NCI-H2171 treated with DMSO at 0.1 percent for 48 hours (cell line): ENCODE measurements around the gene RUBCNL.
"Not testable (repeated sequence)": the region's sequence is repeated elsewhere in the genome, so short reads cannot be mapped to it uniquely, and the experiment has no call there.

Experiments
- DNase-seq: peaks from one replicate; lab custom pipeline; 2025; lab: John Stamatoyannopoulos, UW

Gene RUBCNL

DNA sequence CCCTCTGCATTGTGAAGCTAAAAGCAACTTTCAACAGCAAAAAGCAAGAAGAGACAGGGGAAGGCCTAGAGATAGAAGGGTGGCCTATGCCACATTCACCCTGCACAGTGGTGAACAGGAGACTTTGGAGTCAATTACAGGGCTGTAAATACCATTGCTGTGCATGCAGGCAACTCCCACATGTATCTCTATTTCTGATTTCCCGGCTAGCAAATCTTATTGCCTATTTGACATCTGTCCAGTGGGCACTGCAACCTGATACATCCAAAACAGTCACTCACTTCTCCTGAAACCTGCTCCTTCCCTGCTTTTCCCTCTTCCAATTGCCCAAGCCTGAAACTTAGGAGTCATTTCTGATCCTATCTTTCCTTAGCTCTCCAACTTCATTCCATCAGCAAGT lies 13.4 kb downstream of the RUBCNL start:
- DNase-seq, result no peak

- DNase-seq, result not testable (repeated sequence)
Measured at GRCh38 chr13:46372938-46373337, 14.1 kb downstream of the RUBCNL start.

DNA sequence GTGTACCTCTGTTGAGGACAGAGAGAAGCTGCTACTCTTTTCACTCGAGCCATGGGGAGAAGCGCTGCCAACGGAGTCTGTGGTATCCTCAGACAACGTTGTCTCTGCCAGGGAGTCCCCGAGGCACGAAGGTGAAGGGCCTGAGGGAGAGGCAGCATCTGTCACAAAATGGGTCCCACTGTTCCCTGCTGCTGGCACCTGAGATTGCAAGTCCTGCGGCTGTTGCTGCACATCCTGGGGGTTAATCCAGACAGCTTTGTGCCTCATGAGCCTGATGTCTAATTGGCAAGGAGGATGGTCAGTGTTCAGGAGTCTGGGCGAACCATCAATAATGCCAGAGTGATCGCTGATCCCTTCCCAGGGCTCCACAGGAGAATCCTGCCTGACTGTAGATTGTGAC lies 15.0 kb downstream of the RUBCNL start:
- no peak for DNase-seq

GRCh38 chr13:46369506-46370277 lies 17.4 kb downstream of the RUBCNL start:
- no peak for DNase-seq

DNA sequence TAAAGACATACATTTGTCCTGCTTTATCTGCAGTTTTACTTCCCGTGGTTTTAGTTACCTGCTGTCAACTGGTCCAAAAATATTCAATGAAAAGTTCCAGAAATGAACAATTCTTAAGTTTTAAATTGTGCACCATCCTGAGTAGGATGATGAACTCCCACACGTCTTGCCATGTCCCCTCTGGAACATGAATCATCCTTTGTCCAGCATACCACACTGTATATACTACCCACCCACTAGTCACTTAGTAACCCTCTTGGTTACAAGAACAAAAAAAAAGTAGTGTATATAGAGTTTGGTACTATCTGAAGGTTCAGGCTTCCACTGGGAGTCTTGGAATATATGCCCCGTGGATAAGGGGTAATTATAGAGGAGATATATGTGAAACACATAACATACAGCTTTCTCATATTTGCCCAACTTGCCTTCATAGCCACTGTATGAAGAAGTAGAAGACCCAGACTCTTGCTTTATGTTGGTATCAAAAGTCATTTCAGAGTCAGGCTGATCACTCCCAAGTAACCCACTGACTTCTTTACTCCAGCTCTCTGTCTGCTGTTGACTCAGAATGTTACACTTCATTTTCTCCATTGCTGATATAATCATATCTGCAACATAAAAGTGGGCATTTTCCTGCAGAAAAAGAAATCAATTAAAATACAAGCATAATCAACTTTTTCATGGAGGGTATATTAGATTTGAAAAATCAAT lies 19.3 kb downstream of the RUBCNL start:
- DNase-seq, result no peak

DNA sequence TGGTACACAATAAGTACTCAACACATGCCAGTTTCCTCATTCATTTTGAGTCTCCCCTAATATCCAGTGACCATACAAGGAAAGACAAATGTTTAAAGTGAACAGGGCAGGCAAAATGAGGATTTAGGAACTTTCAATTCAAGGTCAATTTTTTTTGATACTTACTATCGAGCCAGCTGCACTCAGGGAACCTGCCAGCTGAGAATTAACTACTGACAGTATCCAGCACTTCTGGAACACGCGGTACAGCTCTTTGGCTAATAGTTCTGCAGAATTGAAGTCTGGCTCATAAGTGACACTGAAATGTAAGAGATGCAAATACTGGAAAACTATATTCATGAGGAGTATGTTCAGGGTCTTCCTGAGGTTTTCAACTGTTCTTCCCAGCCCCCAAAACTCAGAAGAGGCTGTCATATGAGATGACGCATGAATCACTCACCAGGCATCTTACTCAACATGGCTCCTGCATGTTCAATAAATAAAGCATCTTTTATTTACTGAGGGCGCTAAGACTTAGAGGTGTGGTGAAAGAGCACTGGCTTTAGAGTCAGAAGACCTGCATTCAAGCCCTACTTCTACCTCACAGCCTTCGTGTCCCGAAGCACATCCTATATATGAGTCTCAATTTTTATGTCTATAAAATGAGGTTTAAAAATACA lies 25.6 kb downstream of the RUBCNL start:
- no peak for DNase-seq

DNA sequence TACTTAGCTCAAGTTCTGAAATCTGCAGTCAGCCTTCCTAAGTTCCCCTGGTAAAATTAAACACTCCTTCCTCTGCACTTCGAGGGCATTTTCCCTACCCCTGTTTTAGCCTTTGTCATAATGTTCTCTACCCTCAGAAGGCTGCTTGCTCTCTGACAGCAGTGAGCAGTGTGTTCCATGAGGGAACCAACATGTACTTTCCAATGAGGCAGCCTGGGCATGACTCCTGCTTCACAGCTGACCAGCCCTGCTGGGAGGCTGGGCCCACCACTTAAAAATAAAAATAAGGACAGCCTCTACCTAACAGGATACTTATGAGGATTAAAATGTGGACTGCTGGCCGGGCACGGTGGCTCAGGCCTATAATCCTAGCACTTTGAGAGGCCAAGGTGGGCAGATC lies 26.4 kb downstream of the RUBCNL start:
- no peak for DNase-seq

DNA sequence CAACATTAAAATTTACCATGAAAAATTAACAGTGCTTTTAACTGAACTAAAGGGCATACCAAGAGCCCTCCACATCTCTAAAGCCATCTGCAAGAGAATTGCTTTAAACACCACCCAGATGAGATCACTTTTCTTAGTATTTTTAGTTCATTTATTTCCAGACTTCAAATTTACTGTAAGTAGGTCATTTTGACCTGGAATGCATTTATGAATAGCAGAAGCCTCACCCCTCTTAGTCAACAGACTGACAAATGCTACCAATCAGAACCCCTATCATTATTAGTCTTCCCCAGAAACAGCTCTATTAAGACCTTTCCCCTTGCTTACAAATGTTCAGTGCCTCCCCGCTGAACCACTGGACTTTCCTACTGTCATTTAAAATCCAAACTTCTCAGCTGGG lies 27.3 kb downstream of the RUBCNL start:
- no peak for DNase-seq

DNA sequence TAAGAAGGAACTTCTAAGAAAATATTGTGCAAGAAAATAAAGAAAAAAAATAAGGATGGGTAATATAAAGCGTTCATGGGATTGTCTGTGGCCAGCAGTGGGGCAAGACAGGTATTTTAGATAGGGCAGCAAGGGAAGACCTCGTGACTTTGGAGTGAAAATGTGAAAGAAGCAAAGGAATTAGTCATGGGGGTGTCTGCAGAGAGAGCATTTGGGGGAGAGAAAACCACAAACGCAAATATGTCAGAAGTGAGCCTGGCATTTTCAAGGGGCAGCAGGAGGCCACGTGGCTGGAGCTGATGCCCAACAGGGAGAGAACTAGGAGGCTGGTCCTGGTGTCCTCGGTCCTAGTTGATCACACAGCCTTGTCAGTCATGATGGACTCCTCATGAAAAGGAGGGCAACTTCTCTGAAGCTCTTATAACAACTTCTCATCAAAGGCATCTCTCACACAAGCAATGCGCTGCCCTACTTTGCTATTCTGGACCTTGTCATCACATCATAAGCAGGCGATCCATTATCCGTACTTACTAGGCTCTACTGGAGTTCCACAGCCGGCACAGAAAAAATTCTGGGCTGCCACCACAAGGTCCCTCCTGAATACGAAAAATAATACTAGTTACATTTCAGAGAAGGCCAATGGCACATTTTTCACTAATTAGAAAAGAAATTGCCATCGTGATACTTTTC lies 31.0 kb downstream of the RUBCNL start:
- DNase-seq, result no peak

GRCh38 chr13:46355088-46355468 lies 32.0 kb downstream of the RUBCNL start:
- no peak for DNase-seq

DNA sequence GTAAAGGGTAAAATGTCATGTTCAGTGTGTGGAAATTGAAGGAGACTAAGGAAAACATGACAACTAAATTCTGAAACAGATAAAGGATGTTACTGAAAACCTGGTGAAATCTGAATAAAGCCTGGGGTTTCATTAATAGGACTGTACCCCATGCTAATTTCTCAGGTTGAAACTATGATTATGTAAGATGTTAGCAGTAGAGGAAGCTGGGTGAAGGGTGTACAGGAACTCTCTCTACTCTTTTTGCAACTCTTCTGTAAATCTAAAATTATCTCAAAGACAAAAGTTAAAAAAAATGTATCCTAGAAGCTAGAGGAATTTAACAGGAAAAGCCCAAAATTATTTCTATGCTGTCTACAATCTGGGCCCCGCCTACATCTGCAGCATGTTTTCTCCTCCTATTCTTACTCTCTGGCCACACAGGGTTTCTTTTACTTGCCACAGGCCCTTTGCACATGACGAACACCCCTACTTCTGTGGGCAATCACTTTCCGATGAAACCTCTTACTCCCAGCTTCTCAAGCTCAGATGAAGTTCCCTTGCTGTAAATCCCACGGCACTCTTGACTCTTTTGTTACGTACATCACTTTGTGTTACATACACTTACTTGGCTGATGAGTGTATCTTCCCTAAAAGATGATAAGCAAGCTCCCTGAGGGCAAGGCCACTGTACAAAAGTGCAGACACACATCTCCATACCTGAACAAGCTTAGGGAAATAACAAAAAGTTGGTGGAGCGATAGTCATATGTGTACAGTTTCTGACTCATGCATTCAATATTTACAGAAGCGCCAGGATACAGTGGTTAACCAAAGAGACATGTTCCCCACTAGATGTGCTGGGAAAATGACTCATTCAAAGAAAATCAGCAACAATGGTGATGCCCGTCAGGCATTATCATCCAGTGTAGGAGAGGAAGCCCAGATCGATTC lies 32.6 kb downstream of the RUBCNL start:
- no peak for DNase-seq

- no peak for DNase-seq
Measured at GRCh38 chr13:46352805-46353204, 34.2 kb downstream of the RUBCNL start.

GRCh38 chr13:46350003-46350402 lies 37.0 kb downstream of the RUBCNL start:
- no peak for DNase-seq

DNA sequence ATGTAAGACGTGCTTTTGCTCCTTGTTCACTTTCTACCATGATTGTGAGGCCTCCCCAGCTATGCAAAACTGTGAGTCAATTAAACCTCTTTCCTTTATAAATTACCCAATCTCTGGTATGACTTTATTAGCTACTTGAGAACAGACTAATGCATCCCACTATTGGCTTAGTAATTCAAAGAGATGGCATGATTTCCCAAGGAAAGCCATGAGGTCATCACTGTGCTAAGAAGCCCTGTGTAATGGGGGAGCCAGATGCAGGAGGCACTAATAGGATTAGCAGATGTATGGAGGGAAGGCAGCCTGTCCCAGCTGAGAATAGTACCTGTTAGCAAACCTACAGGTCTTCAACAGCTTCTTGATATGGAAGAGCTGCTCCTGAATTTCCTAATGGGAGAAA lies 38.1 kb downstream of the RUBCNL start:
- no peak for DNase-seq

DNA sequence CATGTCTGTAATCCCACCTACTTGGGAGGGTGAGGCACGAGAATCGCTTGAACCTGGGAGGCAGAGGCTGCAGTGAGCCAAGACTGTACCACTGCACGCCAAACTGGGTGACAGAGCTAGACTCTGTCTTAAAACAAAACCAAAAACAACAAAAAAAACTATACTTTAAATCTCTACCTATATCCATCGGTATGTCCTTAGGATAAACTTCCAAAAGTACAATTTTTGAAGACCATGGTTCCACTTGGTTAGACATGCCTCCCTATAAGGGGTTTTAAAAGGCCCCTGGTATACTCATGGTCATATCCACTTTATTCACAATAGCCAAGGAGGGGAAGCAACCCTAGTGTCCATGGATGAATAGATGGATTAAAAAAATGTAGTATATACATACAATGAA lies 39.8 kb downstream of the RUBCNL start:
- no peak for DNase-seq

DNA sequence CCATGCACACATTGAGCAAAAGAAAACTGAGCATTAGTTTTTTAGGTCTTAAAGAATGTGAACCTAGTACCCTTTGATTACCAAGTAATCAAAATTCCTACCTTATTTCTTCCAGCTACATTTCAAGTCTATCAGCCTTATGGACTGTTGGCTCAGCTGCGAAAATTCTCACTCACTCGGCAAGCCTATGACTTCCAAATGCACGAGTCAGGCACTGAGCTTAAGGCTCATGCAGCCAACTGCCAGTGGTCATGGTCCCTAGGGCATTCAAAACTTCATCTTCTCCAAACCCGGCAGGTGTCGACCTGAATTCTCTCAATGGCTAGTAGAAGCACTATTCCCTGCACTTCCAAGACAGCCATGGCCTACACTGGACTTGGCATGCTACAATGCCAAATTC lies 41.2 kb downstream of the RUBCNL start:
- DNase-seq, result no peak

DNA sequence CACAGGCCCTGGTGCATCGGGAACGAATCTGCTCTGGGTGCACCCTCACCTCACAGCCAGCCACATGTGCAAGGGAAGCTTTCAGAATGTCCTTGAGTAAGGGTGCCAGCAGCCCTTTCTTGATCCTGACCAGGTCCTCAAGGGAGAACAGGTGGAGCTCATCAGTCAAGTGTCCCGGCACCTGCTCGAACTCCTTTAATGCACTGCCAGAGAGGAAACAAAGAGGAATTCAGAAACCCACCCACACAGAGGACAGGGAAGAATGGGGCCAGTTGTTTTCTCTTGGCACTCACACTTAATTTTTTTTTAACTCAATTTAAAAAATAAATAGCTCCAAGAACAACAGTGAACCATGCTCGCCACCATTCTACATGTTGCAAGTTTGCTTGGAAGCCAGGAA lies 41.7 kb downstream of the RUBCNL start:
- no peak for DNase-seq

- no peak for DNase-seq
Measured at GRCh38 chr13:46343279-46343994, 43.6 kb downstream of the RUBCNL start.

- no peak for DNase-seq
Measured at GRCh38 chr13:46342538-46342937, 44.5 kb downstream of the RUBCNL start.

GRCh38 chr13:46341112-46341711 lies 45.8 kb downstream of the RUBCNL start:
- DNase-seq, result no peak
